G401.6 (cell line): ENCODE data around the gene AKR1D1.
"Not testable (repeated sequence)": the region's sequence is repeated elsewhere in the genome, so short reads cannot be mapped to it uniquely, and the experiment has no call there.

Experiments used
- FAIRE-seq: peaks from 2 replicates; lab custom pipeline; 2012; peaks lifted over from hg19 to GRCh38; lab: Jason Lieb, UNC

AKR1D1 gene, protein sequence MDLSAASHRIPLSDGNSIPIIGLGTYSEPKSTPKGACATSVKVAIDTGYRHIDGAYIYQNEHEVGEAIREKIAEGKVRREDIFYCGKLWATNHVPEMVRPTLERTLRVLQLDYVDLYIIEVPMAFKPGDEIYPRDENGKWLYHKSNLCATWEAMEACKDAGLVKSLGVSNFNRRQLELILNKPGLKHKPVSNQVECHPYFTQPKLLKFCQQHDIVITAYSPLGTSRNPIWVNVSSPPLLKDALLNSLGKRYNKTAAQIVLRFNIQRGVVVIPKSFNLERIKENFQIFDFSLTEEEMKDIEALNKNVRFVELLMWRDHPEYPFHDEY

DNA sequence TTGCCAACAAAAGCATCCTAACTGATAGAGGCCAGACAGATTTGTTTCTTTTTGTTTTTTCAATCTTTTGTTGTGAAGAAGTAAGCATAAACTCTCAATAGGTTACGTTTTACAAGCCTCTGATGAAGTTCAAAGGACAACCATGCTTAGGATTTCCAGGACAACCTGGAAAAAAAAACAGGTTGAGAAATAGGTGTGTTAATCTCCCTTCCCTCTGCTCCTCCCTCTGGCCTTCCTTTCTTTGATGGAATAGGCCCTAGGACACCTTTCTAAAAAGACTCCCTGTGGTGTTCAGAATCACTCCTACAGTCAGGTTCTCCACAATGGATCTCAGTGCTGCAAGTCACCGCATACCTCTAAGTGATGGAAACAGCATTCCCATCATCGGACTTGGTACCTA lies at the start of gene AKR1D1:
Gene AKR1D1, plus strand, starts transcription at position 264 of the 400 bp plus-strand sequence. Its CDS starts 60 bp downstream, at position 324.
- FAIRE-seq: no peak

DNA sequence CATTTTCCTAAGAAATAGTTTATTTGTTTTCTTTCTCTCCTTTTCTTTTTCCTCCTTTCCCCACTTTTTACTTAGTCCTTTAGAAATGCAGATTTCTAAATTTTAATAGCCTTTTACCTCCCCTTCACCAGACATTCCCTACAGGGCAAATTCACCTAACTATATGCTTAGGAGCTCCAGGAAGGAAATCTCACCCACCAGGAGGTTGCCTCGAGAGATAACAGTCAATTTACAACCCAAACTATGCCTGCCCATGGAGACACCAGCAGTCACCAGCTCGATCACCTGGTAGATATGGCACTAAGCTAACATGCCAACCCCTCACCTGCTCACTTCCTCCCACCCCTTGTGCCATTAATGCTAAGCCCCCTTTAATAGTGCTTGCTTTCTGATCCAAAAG lies 49.2 kb upstream of the AKR1D1 start:
- no peak for FAIRE-seq

- FAIRE-seq: no peak
Measured at GRCh38 chr7:138029126-138029525, 47.1 kb upstream of the AKR1D1 start.

GRCh38 chr7:138029941-138030340 lies 46.3 kb upstream of the AKR1D1 start:
- no peak for FAIRE-seq

- FAIRE-seq: no peak
Measured at GRCh38 chr7:138030679-138031351, 45.4 kb upstream of the AKR1D1 start.

DNA sequence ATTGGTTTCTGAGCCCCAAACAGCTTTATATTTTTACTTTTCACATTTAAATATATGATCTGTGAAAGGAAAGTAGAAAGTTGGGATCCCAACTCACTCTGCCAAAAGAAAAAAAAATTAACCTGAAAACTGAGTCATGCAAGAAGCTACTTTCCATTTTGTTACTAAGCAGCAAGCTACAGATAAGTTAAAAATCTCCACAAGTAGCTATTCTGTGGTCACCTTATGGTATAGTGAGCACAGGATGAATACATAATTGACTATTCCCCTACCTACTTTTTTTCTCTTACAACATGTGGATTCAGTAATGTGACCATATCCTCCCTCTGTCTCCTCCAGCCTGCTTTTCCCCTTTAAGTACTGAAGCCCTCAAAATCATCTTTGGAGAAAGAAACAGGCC lies 44.1 kb upstream of the AKR1D1 start:
- FAIRE-seq: no peak

GRCh38 chr7:138032770-138033169 lies 43.5 kb upstream of the AKR1D1 start:
- no peak for FAIRE-seq

DNA sequence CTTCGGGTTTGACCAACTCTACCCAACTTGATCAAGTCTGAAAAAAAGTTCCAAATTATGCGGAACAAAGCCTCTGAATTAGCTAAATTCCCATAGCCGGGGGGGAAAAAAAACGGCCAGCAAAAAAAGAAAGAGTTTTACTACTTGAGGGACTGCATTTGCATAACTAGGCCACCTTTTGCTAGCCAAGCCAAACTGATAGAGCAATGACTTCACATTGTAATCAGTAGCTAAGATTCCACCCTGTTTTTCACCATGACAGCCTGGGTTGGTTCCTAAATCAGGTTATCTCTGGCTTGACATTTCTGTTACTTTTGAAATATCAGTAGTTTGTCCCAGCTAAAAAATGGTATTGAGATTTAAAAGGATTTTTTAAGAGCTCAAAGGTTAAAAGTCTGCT lies 43.0 kb upstream of the AKR1D1 start:
- no peak for FAIRE-seq

GRCh38 chr7:138036135-138036534 lies 40.1 kb upstream of the AKR1D1 start:
- FAIRE-seq: no peak

GRCh38 chr7:138040063-138040462 lies 36.2 kb upstream of the AKR1D1 start:
- FAIRE-seq: not testable (repeated sequence)

DNA sequence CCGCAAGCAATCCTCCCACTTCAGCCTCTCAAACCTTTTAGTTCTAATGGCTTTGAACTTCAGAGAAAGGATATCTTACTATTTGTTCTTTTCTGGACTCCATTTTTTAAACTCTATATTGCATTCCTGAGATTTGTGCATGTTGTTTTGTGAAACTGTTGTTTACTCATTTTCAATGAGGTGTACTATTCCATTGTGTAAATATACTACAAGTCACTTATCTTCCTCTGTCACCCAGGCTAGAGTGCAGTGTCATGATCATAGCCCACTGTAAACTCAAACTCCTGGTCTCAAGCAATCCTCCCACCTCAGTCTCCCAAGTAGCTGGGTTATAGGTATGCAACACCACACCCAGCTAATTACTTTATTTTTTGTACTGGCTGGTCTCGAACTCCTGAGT lies 31.4 kb upstream of the AKR1D1 start:
- no peak for FAIRE-seq

GRCh38 chr7:138047907-138048306 lies 28.4 kb upstream of the AKR1D1 start:
- no peak for FAIRE-seq

DNA sequence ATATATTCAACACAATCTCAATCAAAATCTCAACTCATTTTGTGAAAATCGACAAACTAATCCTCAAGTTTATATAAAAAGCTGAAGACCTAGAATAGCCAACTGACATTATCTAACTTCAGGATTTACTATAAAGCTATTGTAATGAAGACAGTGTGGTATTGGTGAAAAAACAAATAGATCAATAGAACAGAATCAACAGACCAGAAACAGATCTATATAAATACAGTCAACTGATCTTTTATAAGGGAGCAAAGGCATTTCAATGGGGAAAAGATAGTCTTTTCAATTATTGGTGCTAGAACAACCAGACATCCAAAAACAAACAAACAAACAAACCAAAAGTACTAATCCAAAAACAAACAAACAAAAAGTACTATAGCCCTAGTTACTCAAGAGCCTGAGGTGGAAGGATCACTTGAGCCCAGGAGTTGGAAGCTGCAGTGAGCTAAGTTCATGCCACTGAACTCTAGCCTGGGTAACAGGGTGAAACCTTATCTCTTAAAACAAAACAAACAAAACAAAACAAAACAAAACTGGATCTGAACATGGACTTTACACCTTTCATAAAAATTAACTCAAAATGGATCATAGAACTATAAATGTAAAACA lies 26.6 kb upstream of the AKR1D1 start:
- FAIRE-seq: no peak

GRCh38 chr7:138051712-138052247 lies 24.5 kb upstream of the AKR1D1 start:
- not testable (repeated sequence) for FAIRE-seq

GRCh38 chr7:138052696-138053095 lies 23.6 kb upstream of the AKR1D1 start:
- no peak for FAIRE-seq

GRCh38 chr7:138055698-138056097 lies 20.6 kb upstream of the AKR1D1 start:
- not testable (repeated sequence) for FAIRE-seq

DNA sequence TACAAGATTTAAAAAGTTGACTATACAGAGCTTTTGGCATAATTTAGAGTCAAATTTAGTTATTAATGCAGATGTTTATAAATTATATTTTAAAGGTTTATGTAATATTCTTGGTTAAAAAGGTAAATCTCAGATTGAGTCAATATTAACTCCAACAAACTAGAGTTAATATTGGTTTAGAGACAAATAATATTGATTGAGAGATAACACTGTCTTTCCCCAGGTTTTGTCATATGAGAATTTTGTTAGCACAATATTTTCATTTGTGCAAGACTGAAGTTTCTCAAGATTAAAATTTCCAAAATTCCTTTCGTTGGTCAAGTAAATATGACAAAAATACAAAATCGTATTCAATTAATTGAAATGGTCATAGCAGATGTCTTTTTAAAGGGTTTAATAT lies 12.9 kb upstream of the AKR1D1 start:
- no peak for FAIRE-seq

- no peak for FAIRE-seq
Measured at GRCh38 chr7:138064856-138065357, 11.4 kb upstream of the AKR1D1 start.

DNA sequence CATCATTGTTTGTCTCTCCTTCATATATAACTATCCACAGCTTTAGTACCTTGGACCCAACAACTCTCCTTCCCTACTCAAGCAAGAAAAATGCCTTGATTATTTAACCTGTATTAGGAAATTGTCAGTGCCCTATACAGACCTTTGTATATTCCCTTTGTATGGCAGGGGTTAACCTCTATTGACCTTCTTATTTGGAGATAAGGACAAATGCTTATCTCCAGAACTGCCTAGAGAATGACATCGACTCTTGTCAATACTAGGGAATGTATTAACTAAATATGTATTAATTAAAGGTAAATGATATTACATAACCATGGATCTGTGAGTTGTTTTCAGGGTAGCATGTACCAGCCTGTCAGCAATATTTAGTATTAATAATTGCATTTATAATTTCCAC lies 10.4 kb upstream of the AKR1D1 start:
- FAIRE-seq: no peak

- FAIRE-seq: no peak
Measured at GRCh38 chr7:138066954-138067394, 9.3 kb upstream of the AKR1D1 start.

GRCh38 chr7:138067774-138068173 lies 8.5 kb upstream of the AKR1D1 start:
- no peak for FAIRE-seq

- no peak for FAIRE-seq
Measured at GRCh38 chr7:138070908-138071307, 5.4 kb upstream of the AKR1D1 start.

- no peak for FAIRE-seq
Measured at GRCh38 chr7:138072726-138073125, 3.5 kb upstream of the AKR1D1 start.
